IgD-negative memory B cell (primary cell): Measurements from ENCODE around the gene AGAP1. TPM values are rescaled to one million over a fixed set of nuclear protein-coding genes. Genes with fewer than 3 reads are reported as not detected.
"Not testable (repeated sequence)": the region's sequence is repeated elsewhere in the genome, so short reads cannot be mapped to it uniquely, and the experiment has no call there.

Experiments
- H3K27ac Mint-ChIP-seq, 3 donors: one replicate each; pipeline ENCODE4 v1.8.0; 2020 to 2022; ENCODE audit warnings: mild to moderate bottlenecking in 3 of 3, mixed read lengths in 3 of 3, moderate library complexity in 1 of 3
- H3K27me3 Mint-ChIP-seq: one replicate; pipeline ENCODE4 v1.8.0; 2021; ENCODE audit warnings: mixed read lengths
- H3K36me3 Mint-ChIP-seq: one replicate; pipeline ENCODE4 v1.8.0; 2020; ENCODE audit warnings: mild to moderate bottlenecking, mixed read lengths
- H3K4me1 Mint-ChIP-seq, 3 donors: one replicate each; pipeline ENCODE4 v1.8.0; 2020 to 2022; ENCODE audit warnings: mixed read lengths in 3 of 3, mild to moderate bottlenecking in 1 of 3
- H3K4me3 Mint-ChIP-seq, 4 donors: one replicate each; pipeline ENCODE4 v1.8.0; 2020 to 2022; ENCODE audit warnings: mild to moderate bottlenecking in 4 of 4, mixed read lengths in 4 of 4, moderate library complexity in 3 of 4
- H3K9me3 Mint-ChIP-seq, 3 donors: one replicate each; pipeline ENCODE4 v1.8.0; 2020 to 2021; ENCODE audit warnings: mixed read lengths in 3 of 3, mild to moderate bottlenecking in 1 of 3
- polyA plus RNA-seq: library from polyadenylated mRNA; unstranded; fragments of 300-500 nt; fragmentation: Illumina TruSeq; gene quantifications from one replicate; pipeline ENCODE4 v1.2.3, GENCODE V29; 2021

Gene AGAP1
- polyA plus RNA-seq, 1 donor from 2014 or later, result not detected

DNA sequence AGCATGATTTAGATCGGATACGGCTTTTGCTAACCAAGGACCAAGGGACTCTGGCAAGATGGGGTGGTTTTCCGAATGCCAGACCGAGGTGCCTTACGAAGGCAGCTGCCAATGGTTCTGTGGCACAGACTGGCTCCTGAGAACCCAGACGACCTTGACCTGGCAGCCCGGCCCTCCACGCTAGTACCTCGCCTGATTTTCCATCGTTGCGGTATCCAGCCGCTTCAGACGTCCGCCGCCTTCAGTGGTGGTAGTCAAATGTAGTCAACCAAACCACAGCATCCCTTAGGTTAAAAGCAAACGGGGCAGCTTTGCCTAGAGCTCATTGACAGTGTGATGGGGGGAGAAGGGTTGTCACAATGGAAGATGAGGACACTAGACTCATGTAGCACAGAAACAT is 631.7 kb downstream of the AGAP1 start:
- no peaks in the 10 kb centered on the region for H3K4me1 Mint-ChIP-seq
- H3K27ac Mint-ChIP-seq, result no peak overlapping the region
- peaks cover 3% of the 10 kb centered on the region for H3K36me3 Mint-ChIP-seq

GRCh38 chr2:236127010-236127409 is 633.2 kb downstream of the AGAP1 start:
- H3K9me3 Mint-ChIP-seq, result no peaks in the 10 kb centered on the region
- no peaks in the 10 kb centered on the region for H3K4me1 Mint-ChIP-seq
- H3K27ac Mint-ChIP-seq, result no peak overlapping the region
- H3K4me3 Mint-ChIP-seq, result no peak overlapping the region
- peaks cover 3% of the 10 kb centered on the region for H3K36me3 Mint-ChIP-seq
- H3K27me3 Mint-ChIP-seq, result peaks cover 1% of the 10 kb centered on the region

More for the DNA sequence above, 631.7 kb downstream of the AGAP1 start:
- Mint-ChIP-seq H3K27me3 (no peaks in the 10 kb centered on the region), H3K4me3 (no peak overlapping the region), H3K9me3 (no peaks in the 10 kb centered on the region)

DNA sequence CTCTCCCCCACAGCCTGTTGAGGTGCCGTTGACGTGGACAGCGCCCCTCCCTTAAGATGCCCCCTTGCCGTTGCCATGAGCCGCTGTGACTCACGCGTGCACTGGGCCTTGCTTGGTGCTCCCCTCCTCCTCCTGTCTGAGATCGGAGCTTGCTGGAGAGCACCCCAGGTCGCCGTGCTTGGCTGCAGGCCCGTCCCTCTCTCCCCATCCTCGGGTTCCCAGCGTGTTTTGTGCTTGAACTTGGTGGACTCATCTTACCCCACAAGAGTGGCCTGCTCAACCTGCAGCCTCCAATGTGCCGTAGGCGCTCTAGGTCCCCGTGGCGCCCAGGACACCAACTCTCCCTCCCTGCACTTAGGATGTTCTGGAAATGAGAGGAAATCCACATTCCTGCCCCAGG is 634.5 kb downstream of the AGAP1 start:
- H3K36me3 Mint-ChIP-seq, result peaks cover 3% of the 10 kb centered on the region
- H3K27ac Mint-ChIP-seq, result no peak overlapping the region
- no peak overlapping the region for H3K4me3 Mint-ChIP-seq
- peaks cover 0 to 2% (median 0%) of the 10 kb centered on the region in 3 donors for H3K9me3 Mint-ChIP-seq
- H3K27me3 Mint-ChIP-seq, result peaks cover 1% of the 10 kb centered on the region
- no peaks in the 10 kb centered on the region for H3K4me1 Mint-ChIP-seq

GRCh38 chr2:236129935-236130334 is 636.1 kb downstream of the AGAP1 start:
- Mint-ChIP-seq H3K36me3 (peaks cover 3% of the 10 kb centered on the region), H3K27me3 (peaks cover 3% of the 10 kb centered on the region), H3K4me3 (no peak overlapping the region), H3K4me1 (no peaks in the 10 kb centered on the region), H3K9me3 (peaks cover 0 to 3% (median 2%) of the 10 kb centered on the region in 3 donors), H3K27ac (no peak overlapping the region)

DNA sequence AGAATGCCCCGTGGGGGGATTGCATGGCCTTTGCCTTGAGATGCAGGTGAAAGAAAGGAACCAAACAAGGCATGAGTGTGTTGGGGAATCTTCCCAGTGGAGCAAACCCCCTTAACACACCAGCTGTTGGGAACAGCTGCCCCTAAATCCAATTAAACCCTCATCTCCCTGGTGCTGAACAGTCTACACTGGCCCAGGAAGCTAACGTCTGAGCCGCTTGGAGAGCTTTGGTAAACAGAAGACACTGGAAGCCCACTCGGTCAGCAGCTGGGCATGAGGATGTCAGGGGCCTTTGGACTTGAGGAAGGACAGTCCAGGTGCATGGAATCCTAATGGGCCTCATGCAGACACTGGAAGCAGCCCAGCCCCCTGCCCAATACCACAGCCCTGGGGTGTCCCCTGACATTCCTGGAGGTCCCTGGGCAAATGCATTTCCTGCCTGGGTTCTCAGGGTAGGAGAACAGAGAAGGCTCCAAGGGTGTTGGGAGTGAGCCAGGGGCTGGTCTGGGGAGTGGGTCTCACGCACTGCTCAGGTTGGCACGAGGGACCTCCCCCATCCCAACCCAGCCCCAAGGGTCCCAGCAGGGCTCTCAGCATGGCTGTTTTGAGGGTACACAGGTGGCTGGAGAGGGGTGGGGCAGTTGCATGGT is 636.6 kb downstream of the AGAP1 start:
- Mint-ChIP-seq H3K4me3 (no peak overlapping the region), H3K9me3 (peaks cover 0 to 3% (median 2%) of the 10 kb centered on the region in 3 donors), H3K27me3 (peaks cover 3% of the 10 kb centered on the region), H3K27ac (no peak overlapping the region), H3K4me1 (no peaks in the 10 kb centered on the region), H3K36me3 (no peaks in the 10 kb centered on the region)

DNA sequence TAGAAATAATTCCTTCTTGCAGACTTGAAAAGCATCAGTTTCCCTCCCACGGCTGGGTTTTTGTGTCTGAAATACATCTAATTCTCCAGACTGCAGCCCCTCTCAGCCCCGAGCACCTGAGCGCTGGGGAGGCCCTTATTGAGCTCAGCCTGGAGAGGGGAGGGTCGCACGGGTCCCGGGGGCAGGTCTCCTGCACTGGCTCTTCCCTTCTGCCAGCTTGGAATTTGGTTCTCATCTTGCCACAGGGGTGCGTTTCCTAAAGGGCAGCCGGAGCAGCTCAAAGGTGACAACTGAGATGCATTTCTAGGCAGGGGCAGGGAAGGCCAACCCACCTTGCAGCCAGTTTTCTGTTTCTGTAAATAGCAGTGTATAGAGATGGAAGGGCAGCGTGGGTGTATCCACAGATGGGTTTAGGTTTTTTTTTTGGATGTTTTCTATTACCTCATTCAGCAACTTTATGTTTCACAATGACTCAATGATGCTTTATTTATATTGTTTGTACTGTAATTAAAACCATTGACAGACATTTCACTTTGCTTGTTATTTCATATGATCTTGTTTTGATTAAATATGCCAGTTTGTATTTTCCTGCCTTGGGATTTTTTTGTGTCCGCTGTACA is 637.3 kb downstream of the AGAP1 start:
- H3K4me1 Mint-ChIP-seq, result no peaks in the 10 kb centered on the region
- no peak overlapping the region for H3K4me3 Mint-ChIP-seq
- H3K9me3 Mint-ChIP-seq, result peaks cover 0 to 3% (median 2%) of the 10 kb centered on the region in 3 donors

GRCh38 chr2:236133410-236134012 is 639.7 kb downstream of the AGAP1 start:
- no peak overlapping the region for H3K4me3 Mint-ChIP-seq
- peaks cover 0 to 3% (median 2%) of the 10 kb centered on the region in 3 donors for H3K9me3 Mint-ChIP-seq
- H3K27ac Mint-ChIP-seq, result no peak overlapping the region
- H3K27me3 Mint-ChIP-seq, result peaks cover 5% of the 10 kb centered on the region
- H3K36me3 Mint-ChIP-seq, result no peaks in the 10 kb centered on the region
- H3K4me1 Mint-ChIP-seq, result no peaks in the 10 kb centered on the region

More for the DNA sequence above, 637.3 kb downstream of the AGAP1 start:
- Mint-ChIP-seq H3K27ac (no peak overlapping the region), H3K36me3 (no peaks in the 10 kb centered on the region), H3K27me3 (peaks cover 5% of the 10 kb centered on the region)

- H3K4me1 Mint-ChIP-seq, result no peaks in the 10 kb centered on the region
- H3K9me3 Mint-ChIP-seq, result peaks cover 2 to 7% (median 2%) of the 10 kb centered on the region in 3 donors
- H3K27me3 Mint-ChIP-seq, result peaks cover 5% of the 10 kb centered on the region
- no peak overlapping the region for H3K4me3 Mint-ChIP-seq
- no peak overlapping the region for H3K27ac Mint-ChIP-seq
- no peaks in the 10 kb centered on the region for H3K36me3 Mint-ChIP-seq
Measured at GRCh38 chr2:236136538-236136937, 642.7 kb downstream of the AGAP1 start.

- H3K4me1 Mint-ChIP-seq, result no peaks in the 10 kb centered on the region
- H3K27ac Mint-ChIP-seq, result no peak overlapping the region
- peaks cover 9% of the 10 kb centered on the region for H3K27me3 Mint-ChIP-seq
- peaks cover 2 to 7% (median 2%) of the 10 kb centered on the region in 3 donors for H3K9me3 Mint-ChIP-seq
- H3K36me3 Mint-ChIP-seq, result no peaks in the 10 kb centered on the region
- no peak overlapping the region for H3K4me3 Mint-ChIP-seq
Measured at GRCh38 chr2:236137066-236137465, 643.2 kb downstream of the AGAP1 start.

DNA sequence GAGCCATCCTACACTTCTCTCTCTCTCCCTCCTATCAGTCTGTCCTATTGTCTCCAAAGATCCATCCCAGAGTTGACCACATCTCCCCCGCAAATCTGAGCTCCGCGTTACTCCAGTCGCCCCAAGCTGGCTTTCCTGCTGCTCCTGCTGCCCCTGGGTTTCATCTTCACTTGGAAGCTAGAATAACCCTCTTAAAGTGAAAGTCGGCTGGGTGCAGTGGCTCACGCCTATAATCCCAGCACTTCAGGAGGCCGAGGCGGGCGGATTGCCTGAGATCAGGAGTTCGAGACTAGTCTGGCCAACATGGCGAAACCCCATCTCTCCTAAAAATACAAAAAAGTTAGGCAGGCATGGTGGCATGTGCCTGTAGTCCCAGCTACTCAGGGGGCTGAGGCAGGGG is 647.8 kb downstream of the AGAP1 start:
- H3K4me3 Mint-ChIP-seq, H3K9me3 Mint-ChIP-seq, H3K36me3 Mint-ChIP-seq, H3K27ac Mint-ChIP-seq, H3K4me1 Mint-ChIP-seq: not testable (repeated sequence)
- peaks cover 10% of the 10 kb centered on the region for H3K27me3 Mint-ChIP-seq

GRCh38 chr2:236143811-236144210 is 650.0 kb downstream of the AGAP1 start:
- Mint-ChIP-seq H3K9me3 (peaks cover 1 to 4% (median 3%) of the 10 kb centered on the region in 3 donors), H3K36me3 (no peaks in the 10 kb centered on the region), H3K27me3 (peaks cover 10% of the 10 kb centered on the region), H3K27ac (no peak overlapping the region), H3K4me3 (no peak overlapping the region), H3K4me1 (peaks cover 0 to 1% (median 0%) of the 10 kb centered on the region in 3 donors)

GRCh38 chr2:236146436-236146835 is 652.6 kb downstream of the AGAP1 start:
- Mint-ChIP-seq H3K27me3 (peaks cover 9% of the 10 kb centered on the region), H3K9me3 (peaks cover 5 to 6% (median 5%) of the 10 kb centered on the region in 3 donors), H3K36me3 (no peaks in the 10 kb centered on the region), H3K4me1 (peaks cover 0 to 1% (median 0%) of the 10 kb centered on the region in 3 donors), H3K27ac (no peak overlapping the region), H3K4me3 (no peak overlapping the region)

DNA sequence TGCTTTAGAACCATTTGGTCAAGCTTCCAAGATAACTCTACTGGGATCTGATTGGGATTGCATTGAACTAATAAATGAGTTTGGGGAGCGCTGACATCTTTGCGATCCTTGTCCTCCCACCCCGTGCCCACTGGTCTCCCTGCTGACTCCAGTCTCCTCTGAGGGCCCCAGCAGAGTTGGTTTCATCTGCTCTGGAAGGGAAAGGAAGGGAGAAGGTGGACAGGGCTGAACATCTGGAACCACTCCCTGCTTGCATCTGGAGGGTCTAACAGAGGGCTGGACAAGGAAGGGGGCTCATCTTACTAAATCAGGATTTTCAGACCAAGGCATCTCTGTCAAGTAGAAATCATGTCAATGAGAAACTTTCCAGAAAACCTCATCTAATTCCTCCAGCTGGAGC is 661.6 kb downstream of the AGAP1 start:
- H3K9me3 Mint-ChIP-seq, result peaks cover 4 to 11% (median 7%) of the 10 kb centered on the region in 3 donors
- H3K27ac Mint-ChIP-seq, result no peak overlapping the region
- peaks cover 0 to 2% (median 0%) of the 10 kb centered on the region in 3 donors for H3K4me1 Mint-ChIP-seq
- H3K4me3 Mint-ChIP-seq, result no peak overlapping the region
- H3K36me3 Mint-ChIP-seq, result no peaks in the 10 kb centered on the region
- peaks cover 22% of the 10 kb centered on the region for H3K27me3 Mint-ChIP-seq

GRCh38 chr2:236156095-236156859 is 662.4 kb downstream of the AGAP1 start:
- H3K4me3 Mint-ChIP-seq, result no peak overlapping the region
- no peak overlapping the region for H3K27ac Mint-ChIP-seq
- H3K36me3 Mint-ChIP-seq, result no peaks in the 10 kb centered on the region
- H3K9me3 Mint-ChIP-seq, result peaks cover 4 to 10% (median 6%) of the 10 kb centered on the region in 3 donors
- peaks cover 29% of the 10 kb centered on the region for H3K27me3 Mint-ChIP-seq
- H3K4me1 Mint-ChIP-seq, result peaks cover 0 to 2% (median 0%) of the 10 kb centered on the region in 3 donors

GRCh38 chr2:236156860-236157194 is 663.0 kb downstream of the AGAP1 start:
- no peak overlapping the region for H3K4me3 Mint-ChIP-seq
- H3K27ac Mint-ChIP-seq, result no peak overlapping the region
- no peaks in the 10 kb centered on the region for H3K36me3 Mint-ChIP-seq
- peaks cover 0 to 2% (median 0%) of the 10 kb centered on the region in 3 donors for H3K4me1 Mint-ChIP-seq
- peaks cover 31% of the 10 kb centered on the region for H3K27me3 Mint-ChIP-seq
- peaks cover 4 to 10% (median 6%) of the 10 kb centered on the region in 3 donors for H3K9me3 Mint-ChIP-seq
